Endothelial cell of umbilical vein (primary cell): Measurements from ENCODE around the gene OTUB1. TPM values are rescaled to one million over a fixed set of nuclear protein-coding genes. Genes with fewer than 3 reads are reported as not detected.
"Not testable (repeated sequence)": the region's sequence is repeated elsewhere in the genome, so short reads cannot be mapped to it uniquely, and the experiment has no call there.

Experiments used
- BruUV-seq: library from RNA; stranded (reverse); fragments of 400-500 nt; replicated peaks from 2 replicates; lab custom pipeline; 2021; lab: Mats Ljungman, UMichigan
- CTCF ChIA-PET: fragments of 300-600, 350-600 bp; sonication (Branson Sonifier 250); formaldehyde crosslinking; loops from one replicate; lab custom pipeline; 2021; ENCODE audit warnings: antibody characterized with exemption, inconsistent platforms; lab: Charles Lee
- POLR2A ChIA-PET: fragments of 300-600, 350-600 bp; sonication (Branson Sonifier 250); formaldehyde crosslinking; loops from one replicate; lab custom pipeline; 2021; ENCODE audit warnings: antibody characterized with exemption, inconsistent platforms; lab: Charles Lee
- DNase-seq: peaks from one replicate; pipeline ENCODE4 v3.0.0-alpha.2; 2011; ENCODE audit warnings: low read depth, low spot score
- FAIRE-seq: peaks from 2 replicates; lab custom pipeline; 2011; peaks lifted over from hg19 to GRCh38; lab: Jason Lieb, UNC
- H2AFZ ChIP-seq: 2 replicates; pipeline ENCODE4 v1.6.0; 2012; ENCODE audit warnings: low read depth, low read length, control low read depth, inconsistent platforms
- H3K27ac ChIP-seq: 2 replicates; pipeline ENCODE4 v1.5.1; 2011; ENCODE audit warnings: low read depth, mild to moderate bottlenecking, control low read depth, low read length, moderate library complexity; ENCODE audit not compliant: insufficient read depth
- H3K27me3 ChIP-seq, 2 experiments: 2 replicates each; pipeline versions ENCODE4 v1.6.0 to v1.6.1; 2011; ENCODE audit warnings: low read length in 2 of 2, mixed read lengths in 1 of 2; ENCODE audit not compliant: control insufficient read depth in 2 of 2, insufficient read depth in 2 of 2
- H3K36me3 ChIP-seq, 2 experiments: 2 replicates in 1 of 2; 3 replicates in 1 of 2; pipeline ENCODE4 v1.5.1; 2011; ENCODE audit warnings: low read length in 2 of 2, mild to moderate bottlenecking in 1 of 2, moderate library complexity in 1 of 2; ENCODE audit not compliant: control insufficient read depth in 2 of 2, insufficient read depth in 2 of 2; ENCODE audit errors: extremely low read depth in 1 of 2
- H3K4me1 ChIP-seq: 3 replicates; pipeline ENCODE4 v1.5.1; 2011; ENCODE audit warnings: mild to moderate bottlenecking, low read length; ENCODE audit not compliant: control insufficient read depth, insufficient read depth; ENCODE audit errors: extremely low read depth
- H3K4me2 ChIP-seq: 2 replicates; pipeline ENCODE4 v1.6.1; 2011; ENCODE audit warnings: low read length, control low read depth, mixed read lengths; ENCODE audit not compliant: insufficient read depth
- H3K4me3 ChIP-seq, 3 experiments: fragments of 200-600 bp in 1 of 3; sonication (generic), shearing (Covaris generic) in 1 of 3; replicated peaks in 1 of 3; 2 replicates each; pipeline ENCODE4 v1.5.1; 2011 to 2016; ENCODE audit warnings: control low read depth in 3 of 3, low read length in 3 of 3, mild to moderate bottlenecking in 2 of 3, inconsistent platforms in 1 of 3, low read depth in 1 of 3, moderate library complexity in 1 of 3; ENCODE audit not compliant: insufficient read depth in 1 of 3
- H3K79me2 ChIP-seq: 2 replicates; pipeline ENCODE4 v1.6.0; 2012; ENCODE audit warnings: low read length, inconsistent platforms; ENCODE audit not compliant: control insufficient read depth, insufficient read depth
- H3K9ac ChIP-seq: replicated peaks from 2 replicates; pipeline ENCODE3; 2011; ENCODE audit warnings: low read length, control low read depth; ENCODE audit not compliant: insufficient read depth; ENCODE audit errors: extremely low read depth
- H3K9me1 ChIP-seq: replicated peaks from 3 replicates; pipeline ENCODE4 v1.6.0; 2011; ENCODE audit warnings: mild to moderate bottlenecking, low read length; ENCODE audit not compliant: control insufficient read depth, insufficient read depth; ENCODE audit errors: extremely low read depth
- H3K9me3 ChIP-seq: replicated peaks from 2 replicates; pipeline ENCODE4 v1.5.1; 2012; ENCODE audit warnings: low read length, inconsistent platforms; ENCODE audit not compliant: control insufficient read depth, insufficient read depth
- H4K20me1 ChIP-seq: replicated peaks from 2 replicates; pipeline ENCODE3; 2011; ENCODE audit warnings: mild to moderate bottlenecking, low read length; ENCODE audit not compliant: control insufficient read depth, insufficient read depth; ENCODE audit errors: extremely low read depth
- EZH2 ChIP-seq: IDR thresholded peaks from 2 replicates; pipeline ENCODE4 v1.6.1; 2012; ENCODE audit warnings: borderline replicate concordance, low read depth, mild to moderate bottlenecking, moderate library complexity, low read length, inconsistent platforms; ENCODE audit not compliant: severe bottlenecking
- FOS ChIP-seq: IDR thresholded peaks from 2 replicates; pipeline ENCODE4 v1.6.1; 2011; ENCODE audit warnings: mild to moderate bottlenecking, low read length, moderate library complexity, borderline replicate concordance; ENCODE audit not compliant: insufficient read depth
- GATA2 ChIP-seq: IDR thresholded peaks from 2 replicates; pipeline ENCODE4 v1.7.0; 2011; ENCODE audit warnings: low read depth, mild to moderate bottlenecking, moderate library complexity, mixed read lengths, low read length; ENCODE audit not compliant: insufficient read length, insufficient read depth
- JUN ChIP-seq: IDR thresholded peaks from 2 replicates; pipeline ENCODE4 v1.6.1; 2011; ENCODE audit warnings: borderline replicate concordance, low read depth; ENCODE audit not compliant: insufficient read length, insufficient read depth
- MYC ChIP-seq: IDR thresholded peaks from one replicate; pipeline ENCODE4 v1.6.1; 2011; ENCODE audit warnings: mild to moderate bottlenecking, low read depth, low read length
- POLR2A ChIP-seq: IDR thresholded peaks from 2 replicates; pipeline ENCODE4 v1.6.1; 2012; ENCODE audit warnings: low read depth, mild to moderate bottlenecking, control low read depth, low read length
- POLR2AphosphoS5 ChIP-seq: IDR thresholded peaks from 2 replicates; pipeline ENCODE4 v1.6.1; 2012; ENCODE audit warnings: low read depth, mild to moderate bottlenecking, control low read depth, low read length, moderate library complexity; ENCODE audit not compliant: insufficient read depth
- dilution Hi-C: fragments of 300-500 bp; cut with MboI; formaldehyde crosslinking; loops from one replicate; pipeline ENCODE4 v1.15.0; 2019; ENCODE audit warnings: low sequenced_read_pairs; ENCODE audit not compliant: extremely low pct_ligation_motif_present
- intact Hi-C: fragments of 100-400 bp; cut with micrococcal nuclease; formaldehyde crosslinking; loops from one replicate; pipeline ENCODE4 v1.10.0; 2022
- polyA plus RNA-seq, 4 experiments: library from polyadenylated mRNA; depleted of rRNA in 3 of 4; stranded (reverse) in 3 of 4; unstranded in 1 of 4; fragments of >200 nt; gene quantifications; 2 replicates each; pipeline versions ENCODE4 v1.2.1 to v1.2.3, GENCODE V29; 2011 to 2012; ENCODE audit warnings: missing spikeins in 1 of 4
- total RNA-seq: library from RNA; stranded (reverse); gene quantifications from 2 replicates; pipeline ENCODE4 v1.2.3, GENCODE V29; 2021
- TF ChIP-seq, protein P1 (sequence below): IDR thresholded peaks from 2 replicates; pipeline ENCODE4 v1.6.1; 2011; ENCODE audit not compliant: insufficient read depth, insufficient read length
- TF ChIP-seq, protein P2 (sequence below), 2 donors: IDR thresholded peaks; 1 replicate in 1 of 2; 2 replicates in 1 of 2; pipeline ENCODE4 v1.5.1; 2011; ENCODE audit warnings: low read length in 2 of 2, mild to moderate bottlenecking in 2 of 2, moderate library complexity in 2 of 2, control low read depth in 1 of 2, inconsistent platforms in 1 of 2, low read depth in 1 of 2; ENCODE audit not compliant: insufficient read depth in 1 of 2; ENCODE audit errors: extremely low read depth in 1 of 2

Gene OTUB1
- total and polyA plus RNA-seq, 2 donors (not counting 3 experiments of a cell fraction or from before 2014, with no cell fraction given), result 81.9 to 256 TPM

DNA sequence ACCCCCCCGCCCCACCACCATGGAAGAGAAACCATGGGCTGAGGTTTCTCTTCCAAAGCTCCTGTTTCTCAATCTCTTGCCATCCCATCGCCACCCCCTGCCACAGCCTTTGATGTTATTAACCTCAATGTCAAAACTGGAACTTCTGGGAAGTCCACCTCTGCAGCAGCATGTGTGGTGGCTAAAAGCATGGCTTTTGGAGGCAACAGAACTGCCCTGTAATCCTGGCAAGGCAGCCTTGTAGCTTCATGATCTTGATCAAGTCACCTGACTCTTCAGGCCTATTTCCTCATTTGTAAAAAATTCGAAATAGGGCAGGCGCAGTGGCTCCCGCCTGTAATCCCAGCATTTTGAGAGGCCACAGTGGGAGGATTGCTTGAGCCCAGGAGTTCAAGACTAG, 15.3 kb upstream of the OTUB1 start:
- CTCF ChIA-PET, result interaction anchor here (0.6 kb wide), 1 partner anchor 25 kb away, joined by 3 read pairs; no protein-coding TSS in a partner anchor
- intact Hi-C loops, result no loop called here
- H3K4me2 ChIP-seq, result no peak overlapping the region
- POLR2A ChIA-PET, result no interaction called here
- H3K79me2 ChIP-seq, result peaks cover 13% of the 10 kb centered on the region
- no peak overlapping the region for H2AFZ ChIP-seq
- dilution Hi-C loops, result no loop called here
- no peak overlapping the region for H3K9ac ChIP-seq
- TF ChIP-seq GATA2, result no peak
- no peak for TF ChIP-seq POLR2A
- TF ChIP-seq, protein P1, sequence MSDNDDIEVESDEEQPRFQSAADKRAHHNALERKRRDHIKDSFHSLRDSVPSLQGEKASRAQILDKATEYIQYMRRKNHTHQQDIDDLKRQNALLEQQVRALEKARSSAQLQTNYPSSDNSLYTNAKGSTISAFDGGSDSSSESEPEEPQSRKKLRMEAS, result no peak
- TF ChIP-seq MYC, result no peak
- TF ChIP-seq, protein P2, sequence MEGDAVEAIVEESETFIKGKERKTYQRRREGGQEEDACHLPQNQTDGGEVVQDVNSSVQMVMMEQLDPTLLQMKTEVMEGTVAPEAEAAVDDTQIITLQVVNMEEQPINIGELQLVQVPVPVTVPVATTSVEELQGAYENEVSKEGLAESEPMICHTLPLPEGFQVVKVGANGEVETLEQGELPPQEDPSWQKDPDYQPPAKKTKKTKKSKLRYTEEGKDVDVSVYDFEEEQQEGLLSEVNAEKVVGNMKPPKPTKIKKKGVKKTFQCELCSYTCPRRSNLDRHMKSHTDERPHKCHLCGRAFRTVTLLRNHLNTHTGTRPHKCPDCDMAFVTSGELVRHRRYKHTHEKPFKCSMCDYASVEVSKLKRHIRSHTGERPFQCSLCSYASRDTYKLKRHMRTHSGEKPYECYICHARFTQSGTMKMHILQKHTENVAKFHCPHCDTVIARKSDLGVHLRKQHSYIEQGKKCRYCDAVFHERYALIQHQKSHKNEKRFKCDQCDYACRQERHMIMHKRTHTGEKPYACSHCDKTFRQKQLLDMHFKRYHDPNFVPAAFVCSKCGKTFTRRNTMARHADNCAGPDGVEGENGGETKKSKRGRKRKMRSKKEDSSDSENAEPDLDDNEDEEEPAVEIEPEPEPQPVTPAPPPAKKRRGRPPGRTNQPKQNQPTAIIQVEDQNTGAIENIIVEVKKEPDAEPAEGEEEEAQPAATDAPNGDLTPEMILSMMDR (IDR thresholded peaks at IDR 0.05; ENCODE audit: extremely low read depth in 1 of 2, insufficient read depth in 1 of 2, low read depth in 1 of 2, low read length in 2 of 2), result no peak
- TF ChIP-seq POLR2AphosphoS5, result no peak
- no peak for TF ChIP-seq EZH2
- no peak for TF ChIP-seq FOS
- TF ChIP-seq JUN, result no peak
- H3K27me3 ChIP-seq, result peaks cover 0 to 2% of the 10 kb centered on the region in 2 experiments
- no TSS peak for BruUV-seq
- no peak for FAIRE-seq
- H3K4me1 ChIP-seq, result peaks cover 6% of the 10 kb centered on the region
- no peak overlapping the region for H3K4me3 ChIP-seq
- DNase-seq, result no peak
- H3K36me3 ChIP-seq, result no peaks in the 10 kb centered on the region
- no peaks in the 10 kb centered on the region for H3K9me3 ChIP-seq
- no peaks in the 10 kb centered on the region for H4K20me1 ChIP-seq
- no peaks in the 10 kb centered on the region for H3K9me1 ChIP-seq
- no peak overlapping the region for H3K27ac ChIP-seq

DNA sequence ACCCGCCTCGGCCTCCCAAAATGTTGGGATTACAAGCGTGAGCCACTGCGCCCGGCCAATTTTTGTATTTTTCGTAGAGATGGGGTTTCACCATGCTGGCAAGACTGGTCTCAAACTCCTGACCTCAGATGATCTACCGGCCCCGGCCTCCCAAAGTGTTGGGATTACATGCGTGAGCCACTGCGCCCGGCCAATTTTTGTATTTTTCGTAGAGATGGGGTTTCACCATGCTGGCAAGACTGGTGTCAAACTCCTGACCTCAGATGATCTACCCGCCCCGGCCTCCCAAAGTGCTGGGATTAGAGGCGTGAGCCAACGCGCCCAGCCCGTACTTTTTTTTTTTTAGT, 12.4 kb upstream of the OTUB1 start:
- FAIRE-seq, POLR2A ChIA-PET: not testable (repeated sequence)
- H2AFZ ChIP-seq, result peak overlapping the region; percentile 28

More for the DNA sequence above, 12.4 kb upstream of the OTUB1 start:
- H3K9ac ChIP-seq, DNase-seq, H4K20me1 ChIP-seq, H3K36me3 ChIP-seq, H3K4me3 ChIP-seq, H3K9me3 ChIP-seq, H3K27ac ChIP-seq, dilution Hi-C loops, H3K27me3 ChIP-seq, H3K9me1 ChIP-seq: not testable (repeated sequence)
- H3K4me1 ChIP-seq, result peaks cover 13% of the 10 kb centered on the region
- H3K4me2 ChIP-seq, result peak overlapping the region; percentile 14
- intact Hi-C loops, result loop anchor here (1.0 kb wide), 1 partner anchor 12 kb away; the partner anchor contains the start of gene OTUB1
- CTCF ChIA-PET, result interaction anchor here (0.7 to 2.1 kb wide), 3 partner anchors 26 to 135 kb away, joined by 3 to 8 read pairs (median 6); partner anchors contain the start of gene MARK2
- peaks cover 23% of the 10 kb centered on the region for H3K79me2 ChIP-seq
- TSS peak; percentile 59 for BruUV-seq
